Epithelial cell of esophagus (primary cell): Measurements from ENCODE around the gene ANKRD39.

Source experiments
- DNase-seq: peaks from one replicate; pipeline ENCODE4 v3.0.0; 2010; ENCODE audit warnings: low read depth
- H3K4me3 ChIP-seq: 2 replicates; pipeline ENCODE4 v1.5.1; 2011; ENCODE audit warnings: mild to moderate bottlenecking, low read length, control low read depth
- TF ChIP-seq, protein P1 (sequence below): IDR thresholded peaks from 2 replicates; pipeline ENCODE4 v1.5.1; 2011; ENCODE audit warnings: low read depth, mild to moderate bottlenecking, low read length, control low read depth, inconsistent platforms; ENCODE audit not compliant: insufficient read depth; ENCODE audit errors: missing control alignments

The ANKRD39 gene

DNA sequence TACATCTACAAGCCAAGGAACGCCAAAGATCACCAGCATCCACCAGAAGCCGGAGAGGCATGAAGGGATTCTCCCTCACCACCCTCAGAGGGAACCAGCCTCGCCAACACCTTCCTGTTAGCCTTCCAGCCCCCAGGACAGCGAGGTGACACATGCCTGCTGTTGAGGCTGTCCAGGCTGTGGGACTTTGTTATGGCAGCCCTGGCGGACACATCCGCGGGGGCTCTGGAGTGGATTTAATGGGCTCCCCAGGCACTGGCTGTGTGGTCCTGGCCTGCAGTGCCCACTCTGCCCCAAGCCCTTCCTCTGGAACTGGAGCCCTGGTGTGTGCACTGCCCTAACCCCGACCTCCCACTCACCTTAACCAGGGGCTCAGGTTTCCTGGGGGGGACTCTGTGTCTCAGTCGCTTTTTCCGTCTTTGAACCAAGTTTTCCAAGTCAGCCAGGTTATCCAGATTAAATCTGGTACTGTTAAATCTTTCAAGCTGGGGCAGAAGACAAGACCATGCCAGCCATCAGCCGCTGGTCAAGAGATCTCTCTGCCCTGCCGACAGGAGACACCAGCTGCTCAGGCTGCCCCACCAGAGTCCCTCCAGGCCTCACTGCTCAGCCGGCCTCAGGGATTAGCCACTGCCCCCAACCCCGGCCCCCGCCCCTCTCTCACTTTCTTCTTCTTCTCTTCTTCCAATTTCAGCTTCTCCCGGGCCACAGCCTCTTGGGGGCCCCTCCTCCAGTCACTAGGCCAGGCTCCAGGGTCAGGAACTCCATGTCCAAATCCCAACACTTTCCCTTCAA is 15.9 kb downstream of the ANKRD39 start:
- no peak for DNase-seq
- TF ChIP-seq, protein P1, sequence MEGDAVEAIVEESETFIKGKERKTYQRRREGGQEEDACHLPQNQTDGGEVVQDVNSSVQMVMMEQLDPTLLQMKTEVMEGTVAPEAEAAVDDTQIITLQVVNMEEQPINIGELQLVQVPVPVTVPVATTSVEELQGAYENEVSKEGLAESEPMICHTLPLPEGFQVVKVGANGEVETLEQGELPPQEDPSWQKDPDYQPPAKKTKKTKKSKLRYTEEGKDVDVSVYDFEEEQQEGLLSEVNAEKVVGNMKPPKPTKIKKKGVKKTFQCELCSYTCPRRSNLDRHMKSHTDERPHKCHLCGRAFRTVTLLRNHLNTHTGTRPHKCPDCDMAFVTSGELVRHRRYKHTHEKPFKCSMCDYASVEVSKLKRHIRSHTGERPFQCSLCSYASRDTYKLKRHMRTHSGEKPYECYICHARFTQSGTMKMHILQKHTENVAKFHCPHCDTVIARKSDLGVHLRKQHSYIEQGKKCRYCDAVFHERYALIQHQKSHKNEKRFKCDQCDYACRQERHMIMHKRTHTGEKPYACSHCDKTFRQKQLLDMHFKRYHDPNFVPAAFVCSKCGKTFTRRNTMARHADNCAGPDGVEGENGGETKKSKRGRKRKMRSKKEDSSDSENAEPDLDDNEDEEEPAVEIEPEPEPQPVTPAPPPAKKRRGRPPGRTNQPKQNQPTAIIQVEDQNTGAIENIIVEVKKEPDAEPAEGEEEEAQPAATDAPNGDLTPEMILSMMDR = no peak
- H3K4me3 ChIP-seq = no peak overlapping the region

DNA sequence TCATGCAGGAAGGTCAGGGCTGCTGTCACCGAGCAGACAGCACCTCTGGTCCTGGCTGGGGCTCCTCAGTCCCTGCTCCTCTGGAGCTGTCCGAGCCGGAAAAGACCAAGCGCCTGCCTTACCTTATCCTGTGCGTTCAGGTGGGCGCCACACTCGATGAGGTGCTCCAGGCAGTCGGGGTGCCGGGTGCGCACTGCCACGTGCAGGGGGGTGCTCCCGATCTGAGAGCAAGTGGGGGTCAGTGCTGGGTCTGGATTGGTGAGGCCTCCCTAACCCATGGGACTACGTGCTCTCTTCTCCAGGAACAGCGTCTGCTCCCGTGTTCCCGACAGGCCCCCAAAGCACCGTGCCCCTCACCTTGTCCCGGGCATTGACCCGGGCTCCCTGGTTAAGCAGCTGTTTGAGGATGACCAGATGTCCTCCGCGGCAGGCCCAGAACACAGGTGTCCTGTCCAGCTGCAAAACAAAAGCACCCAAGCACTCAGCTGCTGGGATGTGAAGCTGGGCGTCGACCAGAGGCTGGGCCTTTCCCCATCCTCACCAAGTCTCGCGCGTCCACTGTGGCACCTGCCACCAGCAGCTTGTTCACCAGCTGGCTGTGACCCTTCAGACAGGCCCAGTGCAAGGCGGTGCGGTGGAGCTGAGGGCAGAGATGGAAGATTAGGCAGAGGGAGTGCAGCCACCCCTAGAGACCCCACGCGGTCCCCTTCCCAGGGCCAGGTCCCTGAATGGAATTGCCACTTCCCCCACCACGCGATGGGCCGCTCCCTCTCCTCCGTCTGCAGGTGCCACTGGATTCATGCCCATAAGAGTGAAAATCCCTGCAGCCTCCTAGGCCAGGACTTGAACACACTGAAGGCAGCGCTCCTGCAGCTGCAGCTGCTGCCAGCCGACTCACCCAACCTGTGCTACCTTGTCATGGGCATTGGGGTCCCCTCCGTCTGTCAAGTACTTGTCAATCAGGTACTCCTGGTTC is 17.7 kb downstream of the ANKRD39 start:
- no peak overlapping the region for H3K4me3 ChIP-seq
- no peak for DNase-seq
- TF ChIP-seq, protein P1 = no peak

DNA sequence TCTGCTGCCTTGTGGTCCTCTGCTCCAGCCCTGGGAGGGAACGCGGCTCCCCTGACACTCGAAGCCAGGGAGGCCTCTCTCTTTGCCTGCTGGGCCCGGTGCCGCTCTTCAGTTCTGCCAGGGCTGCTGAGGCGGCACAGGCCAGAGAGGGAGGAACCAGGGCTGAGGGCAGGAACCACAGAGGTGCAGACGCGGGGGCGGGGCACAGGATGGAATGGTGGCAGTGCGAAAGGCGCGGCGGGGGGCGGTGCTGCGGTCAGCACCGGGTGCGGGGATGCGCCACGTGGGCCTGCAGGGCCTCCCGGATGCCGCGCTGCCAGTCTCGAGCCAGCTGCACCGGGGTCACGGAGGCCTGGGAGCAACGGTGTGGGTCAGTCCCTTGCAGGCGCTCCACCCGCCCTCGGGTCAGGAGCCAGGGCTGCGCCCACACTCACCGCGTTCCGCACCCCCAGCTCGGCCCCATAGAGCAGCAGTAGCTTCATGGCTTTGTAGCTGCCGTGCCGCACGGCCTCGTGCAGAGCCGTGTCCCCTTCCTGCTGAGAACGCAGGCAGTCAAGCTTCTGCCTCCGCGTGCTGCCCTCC is 18.4 kb downstream of the ANKRD39 start:
- TF ChIP-seq, protein P1 = no peak
- H3K4me3 ChIP-seq = no peak overlapping the region
- DNase-seq = no peak

DNA sequence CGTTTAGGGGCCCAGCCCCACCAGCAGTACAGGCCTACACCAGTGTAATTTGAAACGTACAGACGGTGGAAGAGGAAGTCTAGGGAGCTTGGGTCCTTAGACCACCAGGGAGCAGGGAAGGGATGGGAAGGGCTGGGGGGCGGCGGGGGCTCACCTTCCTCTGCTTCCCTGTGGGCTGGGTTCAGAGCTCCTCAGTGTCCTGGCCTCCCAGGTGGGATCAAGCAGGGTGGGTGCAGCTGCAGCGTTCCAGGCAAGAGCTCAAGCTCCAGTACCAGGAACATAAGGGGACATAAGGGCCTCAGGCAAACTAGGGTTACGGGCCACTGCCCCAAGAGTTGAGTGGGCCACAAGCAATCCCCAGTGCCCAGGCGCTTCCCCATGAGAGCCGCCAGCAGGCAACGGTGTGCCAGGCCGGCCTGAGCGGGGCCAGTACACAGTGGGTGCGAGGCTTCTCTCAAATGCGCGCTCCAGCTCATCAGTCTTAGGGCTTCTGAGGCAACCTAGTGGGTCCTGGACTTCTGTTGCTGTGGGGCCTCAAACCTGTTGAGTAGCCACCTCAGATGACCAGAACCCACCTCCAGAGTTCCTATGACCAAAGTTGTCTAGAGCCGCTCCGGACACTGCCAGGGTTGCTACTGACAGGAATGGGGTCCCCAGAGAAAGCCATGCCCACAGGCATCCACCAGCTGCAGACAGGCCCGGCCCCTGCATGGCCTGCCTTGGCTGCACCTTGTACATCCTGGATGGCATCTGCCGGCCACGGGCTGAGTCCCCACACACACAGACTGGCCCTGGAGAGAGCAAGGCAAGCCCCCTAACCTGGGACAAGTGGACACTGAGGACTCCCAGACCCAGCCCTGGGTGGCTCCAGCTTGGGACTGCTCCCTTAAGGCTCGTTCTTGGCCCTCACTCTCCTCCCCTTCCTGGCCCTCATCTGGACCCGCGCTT is 19.2 kb downstream of the ANKRD39 start:
- TF ChIP-seq, protein P1 = no peak
- no peak for DNase-seq
- H3K4me3 ChIP-seq = no peak overlapping the region

DNA sequence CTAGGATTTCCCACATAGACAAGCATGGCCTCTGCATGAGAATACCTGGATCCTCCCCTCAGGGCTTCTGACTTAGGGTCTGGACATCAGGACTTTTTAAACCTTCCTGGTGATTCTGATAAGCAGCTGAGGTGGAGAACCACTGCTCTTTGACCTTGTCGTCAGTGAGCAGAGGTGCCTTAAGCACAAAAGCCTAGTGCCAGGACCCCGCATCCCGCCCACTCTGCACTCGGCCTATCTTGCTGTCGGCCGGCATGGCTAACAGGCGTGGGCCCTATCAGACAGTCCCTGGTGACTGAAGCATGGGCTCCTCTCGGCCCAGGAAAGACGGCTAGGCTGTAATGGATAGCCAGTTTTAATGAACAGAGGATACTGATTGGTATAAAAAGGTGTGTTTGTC is 20.2 kb downstream of the ANKRD39 start:
- no peak for DNase-seq
- TF ChIP-seq, protein P1 = no peak
- H3K4me3 ChIP-seq = no peak overlapping the region

DNA sequence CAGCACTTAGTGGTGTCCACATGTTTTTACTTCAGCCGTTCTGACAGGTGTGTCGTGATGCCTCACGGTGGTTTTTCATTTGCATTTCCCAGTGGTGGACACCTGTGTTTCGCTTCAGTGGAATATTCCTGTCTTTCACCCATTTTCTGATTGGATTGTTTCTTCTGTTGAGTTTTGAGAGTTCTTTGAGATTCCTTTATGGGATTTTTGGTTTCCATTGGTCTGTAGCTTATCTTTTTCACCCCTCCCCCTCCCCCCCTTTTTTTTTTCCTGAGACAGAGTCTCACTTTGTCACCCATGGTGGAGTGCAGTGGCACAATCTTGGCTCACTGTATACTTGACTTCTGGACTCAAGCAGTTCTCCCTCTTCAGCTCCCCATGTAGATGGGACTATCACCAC is 22.0 kb downstream of the ANKRD39 start:
- TF ChIP-seq, protein P1 = no peak
- no peak overlapping the region for H3K4me3 ChIP-seq
- DNase-seq = no peak
